GM12864 (cell line): ENCODE results near the gene CHCHD6.

Source experiments
- DNase-seq: peaks from one replicate; pipeline ENCODE4 v3.0.0-alpha.2; 2011; ENCODE audit warnings: low read depth
- H3K4me3 ChIP-seq: 2 replicates; pipeline ENCODE4 v1.5.1; 2011; ENCODE audit warnings: mild to moderate bottlenecking, low read depth, low read length, control low read depth
- CTCF ChIP-seq: IDR thresholded peaks from 2 replicates; pipeline ENCODE4 v1.5.1; 2011; ENCODE audit warnings: low read depth, mild to moderate bottlenecking, moderate library complexity, low read length, control low read depth, inconsistent platforms; ENCODE audit errors: missing control alignments

CHCHD6 gene

DNA sequence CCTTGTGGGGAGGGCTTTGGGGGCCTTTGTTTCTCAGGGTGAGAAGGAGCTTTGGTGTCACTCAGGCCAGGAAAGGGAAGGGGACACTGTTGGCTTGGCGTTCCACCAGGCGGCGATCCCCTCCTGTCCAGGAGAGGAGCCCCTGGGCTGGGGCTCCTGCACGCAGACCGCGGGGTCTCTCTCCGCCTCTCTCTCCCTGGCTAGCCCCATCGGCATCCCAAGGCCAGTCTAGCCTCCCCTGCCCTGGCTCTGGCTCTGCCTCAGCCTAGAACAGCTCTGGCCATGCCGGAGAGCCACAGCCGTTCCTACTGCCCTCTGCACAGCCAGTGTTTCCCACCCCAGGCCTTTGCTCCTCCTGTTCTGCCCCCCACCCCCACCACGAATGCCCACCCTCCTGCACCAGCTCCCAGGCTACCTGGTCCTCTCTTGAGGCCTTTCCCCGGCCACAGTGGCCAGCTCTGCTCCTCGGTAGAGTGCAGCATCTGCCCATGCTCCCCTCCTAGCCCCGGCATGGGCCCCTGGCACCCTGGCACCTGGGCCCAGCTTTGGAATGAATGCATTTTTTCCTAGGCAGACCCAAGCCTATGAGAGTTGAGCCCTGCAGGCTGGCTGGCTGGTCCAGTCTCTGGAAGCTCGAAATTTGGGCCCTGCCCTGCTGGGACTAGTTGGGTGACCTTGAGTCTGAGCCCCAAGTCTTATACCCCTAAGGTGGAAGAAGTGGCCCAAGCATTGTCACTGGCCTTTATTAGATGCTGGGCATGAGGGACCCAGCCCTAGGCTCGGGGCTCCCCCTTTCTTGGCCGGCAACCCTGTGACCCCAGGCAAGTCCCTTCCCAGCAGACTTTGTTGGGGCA, 281.3 kb downstream of the CHCHD6 start:
- H3K4me3 ChIP-seq = no peak overlapping the region
- DNase-seq = no peak

GRCh38 chr3:126986001-126986400, 282.0 kb downstream of the CHCHD6 start:
- DNase-seq = no peak
- no peak overlapping the region for H3K4me3 ChIP-seq

More for the DNA sequence above, 281.3 kb downstream of the CHCHD6 start:
- TF ChIP-seq CTCF = no peak

DNA sequence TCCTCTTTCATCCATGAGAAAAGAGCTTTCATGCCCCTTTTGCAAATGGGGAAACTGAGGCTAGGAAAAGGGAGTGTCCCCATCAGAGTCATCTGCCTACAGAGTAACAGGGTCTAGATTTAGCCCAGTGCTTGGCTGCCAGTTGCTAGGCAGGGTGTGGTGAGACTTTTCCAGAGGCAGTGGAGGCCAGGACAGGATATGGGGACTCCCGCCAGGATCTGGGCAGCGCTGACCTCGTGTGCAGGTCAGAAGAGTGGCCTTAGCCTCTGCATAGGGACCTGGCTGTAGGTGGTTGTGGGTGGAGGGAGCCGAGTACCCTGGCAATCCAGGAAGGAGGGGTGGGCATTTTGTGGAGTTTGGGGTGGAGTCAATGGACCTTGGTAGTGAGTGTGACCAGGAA, 283.1 kb downstream of the CHCHD6 start:
- no peak for TF ChIP-seq CTCF
- no peak overlapping the region for H3K4me3 ChIP-seq
- DNase-seq = no peak

More at GRCh38 chr3:126986001-126986400, 282.0 kb downstream of the CHCHD6 start:
- TF ChIP-seq CTCF = no peak

GRCh38 chr3:126987596-126987995, 283.6 kb downstream of the CHCHD6 start:
- H3K4me3 ChIP-seq = no peak overlapping the region
- no peak for DNase-seq
- TF ChIP-seq CTCF = no peak

DNA sequence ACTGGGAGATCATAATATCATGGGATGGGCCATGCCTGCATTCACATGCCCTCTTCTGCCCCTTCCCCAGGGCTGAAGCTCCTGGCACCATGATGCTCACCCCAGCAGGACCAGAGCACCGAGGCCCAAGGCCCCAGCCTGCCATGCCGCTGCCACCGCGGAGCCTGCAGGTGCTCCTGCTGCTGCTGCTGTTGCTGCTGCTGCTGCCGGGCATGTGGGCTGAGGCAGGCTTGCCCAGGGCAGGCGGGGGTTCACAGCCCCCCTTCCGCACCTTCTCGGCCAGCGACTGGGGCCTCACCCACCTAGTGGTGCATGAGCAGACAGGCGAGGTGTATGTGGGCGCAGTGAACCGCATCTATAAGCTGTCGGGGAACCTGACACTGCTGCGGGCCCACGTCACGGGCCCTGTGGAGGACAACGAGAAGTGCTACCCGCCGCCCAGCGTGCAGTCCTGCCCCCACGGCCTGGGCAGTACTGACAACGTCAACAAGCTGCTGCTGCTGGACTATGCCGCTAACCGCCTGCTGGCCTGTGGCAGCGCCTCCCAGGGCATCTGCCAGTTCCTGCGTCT, 284.5 kb downstream of the CHCHD6 start:
- no peak for DNase-seq
- H3K4me3 ChIP-seq = no peak overlapping the region
- no peak for TF ChIP-seq CTCF

GRCh38 chr3:126989316-126990023, 285.4 kb downstream of the CHCHD6 start:
- H3K4me3 ChIP-seq = no peak overlapping the region
- DNase-seq = no peak
- TF ChIP-seq CTCF = no peak
